Body of pancreas (tissue), 4 donors: Measurements from ENCODE around the gene SH3BP4. TPM values are rescaled to one million over a fixed set of nuclear protein-coding genes. Genes with fewer than 3 reads are reported as not detected.

ENCODE experiments used
- ATAC-seq: fragments of 150-250 bp; one replicate; pipeline ENCODE4 v1.9.1; 2016
- DNase-seq, 4 donors: peaks; one replicate each; pipeline ENCODE4 v3.0.0-alpha.2; 2019
- H3K27ac ChIP-seq, 4 donors: fragments of 200-600 bp; sonication (generic); 1 replicate in 3 of 4; 2 replicates in 1 of 4; pipeline versions ENCODE4 v1.5.1 to v1.6.1; 2016 to 2019; ENCODE audit warnings: mild to moderate bottlenecking in 1 of 4, mixed read lengths in 1 of 4, moderate library complexity in 1 of 4
- H3K27me3 ChIP-seq, 2 donors: fragments of 200-600 bp; sonication (generic); one replicate each; pipeline ENCODE4 v1.6.0; 2016; ENCODE audit warnings: mild to moderate bottlenecking in 1 of 2
- H3K36me3 ChIP-seq, 2 donors: fragments of 200-600 bp; sonication (generic); replicated peaks in 1 of 2; 2 replicates each; pipeline ENCODE4 v1.5.1; 2016; ENCODE audit warnings: low read depth in 2 of 2; ENCODE audit not compliant: insufficient read depth in 1 of 2
- H3K4me1 ChIP-seq: fragments of 200-600 bp; sonication (generic); one replicate; pipeline ENCODE4 v1.6.0; 2016
- H3K4me3 ChIP-seq, 2 donors: fragments of 200-600 bp; sonication (generic); 1 replicate in 1 of 2; 2 replicates in 1 of 2; pipeline ENCODE4 v1.5.1; 2016 to 2019
- H3K9me3 ChIP-seq, 3 donors: fragments of 200-600 bp; sonication (generic); 1 replicate in 2 of 3; 2 replicates in 1 of 3; pipeline ENCODE4 v1.5.1; 2016
- CTCF ChIP-seq, 7 experiments: fragments of 450-650 bp in 4 of 7; fragments of 200-600 bp in 3 of 7; sonication (generic) in 3 of 7; IDR thresholded peaks; one replicate each; pipeline ENCODE4 v1.5.1; 2016 to 2019; ENCODE audit warnings: antibody characterized with exemption in 7 of 7
- POLR2A ChIP-seq, 3 donors: fragments of 450-650 bp; IDR thresholded peaks; one replicate each; pipeline ENCODE4 v1.6.1; 2016; ENCODE audit warnings: antibody characterized with exemption in 3 of 3, mild to moderate bottlenecking in 2 of 3
- WGBS, 2 donors: methylation state at CpG; one replicate each; pipeline ENCODE4 v1.1.5; 2017; 5-methylcytosine and 5-hydroxymethylcytosine counted together
- intact Hi-C: fragments of 100-400 bp; cut with DNase I; formaldehyde crosslinking; loops from one replicate; pipeline ENCODE4 v1.15.1; 2023
- total RNA-seq, 2 donors: library from RNA; depleted of rRNA; stranded (reverse); fragments of >200 nt; gene quantifications; one replicate each; pipeline ENCODE4 v1.1.0, GENCODE V29; 2016

Gene SH3BP4
- total RNA-seq, 2 donors from 2014 or later = 62.6 to 71.9 TPM

GRCh38 chr2:234976479-234977227, 24.8 kb downstream of the SH3BP4 start:
- H3K27ac ChIP-seq = peak overlapping the region; percentile 36 to 86 (median 86)
- H3K4me1 ChIP-seq = peaks cover 97% of the 10 kb centered on the region
- H3K4me3 ChIP-seq = no peak overlapping the region
- DNase-seq = peak in 1 of 4 donors; percentile 36
- intact Hi-C loops = no loop called here
- WGBS, 2 donors = 34 to 36% methylated on average over 18 of the region's 18 CpGs
- no peaks in the 10 kb centered on the region for H3K36me3 ChIP-seq
- no peaks in the 10 kb centered on the region for H3K27me3 ChIP-seq
- ATAC-seq = no peak
- H3K9me3 ChIP-seq = no peaks in the 10 kb centered on the region
- TF ChIP-seq POLR2A (IDR thresholded peaks at IDR 0.05) (no peak), CTCF (IDR thresholded peaks at IDR 0.05) (no peak)

GRCh38 chr2:234977228-234977679, 25.4 kb downstream of the SH3BP4 start:
- 20 to 33% methylated on average over 12 of the region's 12 CpGs for WGBS, 2 donors
- no peaks in the 10 kb centered on the region for H3K9me3 ChIP-seq
- no peak overlapping the region for H3K4me3 ChIP-seq
- TF ChIP-seq CTCF (IDR thresholded peaks at IDR 0.05) (no peak), POLR2A (IDR thresholded peaks at IDR 0.05) (no peak)
- ATAC-seq = no peak
- H3K4me1 ChIP-seq = peaks cover 100% of the 10 kb centered on the region
- H3K27me3 ChIP-seq = no peaks in the 10 kb centered on the region
- peak overlapping the region; percentile 36 to 86 (median 86) for H3K27ac ChIP-seq
- intact Hi-C loops = no loop called here
- peak in 1 of 4 donors; percentile 43 for DNase-seq
- no peaks in the 10 kb centered on the region for H3K36me3 ChIP-seq

- Histone ChIP-seq H3K27ac (peak overlapping the region; percentile 86 to 87 (median 86)), H3K9me3 (no peaks in the 10 kb centered on the region), H3K36me3 (no peaks in the 10 kb centered on the region), H3K27me3 (no peaks in the 10 kb centered on the region), H3K4me3 (no peak overlapping the region), H3K4me1 (peaks cover 100% of the 10 kb centered on the region)
- intact Hi-C loops = no loop called here
- peak; percentile 64 to 81 (median 75) for DNase-seq
- peak in 1 of 3 donors; percentile 15 for TF ChIP-seq POLR2A (IDR thresholded peaks at IDR 0.05)
- TF ChIP-seq CTCF (IDR thresholded peaks at IDR 0.05) = no peak
- 3 to 22% methylated on average over 15 to 23 of the region's 23 CpGs for WGBS, 2 donors
- ATAC-seq = peak; percentile 31
Measured at GRCh38 chr2:234978466-234979203, 26.8 kb downstream of the SH3BP4 start.

- DNase-seq (no peak), ATAC-seq (no peak)
- 44 to 57% methylated on average over 8 to 9 of the region's 9 CpGs for WGBS, 2 donors
- Histone ChIP-seq H3K4me3 (no peak overlapping the region), H3K4me1 (peaks cover 100% of the 10 kb centered on the region), H3K27me3 (no peaks in the 10 kb centered on the region), H3K9me3 (no peaks in the 10 kb centered on the region), H3K27ac (peak overlapping the region; percentile 86 to 87 (median 86)), H3K36me3 (no peaks in the 10 kb centered on the region)
- no peak for TF ChIP-seq POLR2A (IDR thresholded peaks at IDR 0.05)
- no peak for TF ChIP-seq CTCF (IDR thresholded peaks at IDR 0.05)
- intact Hi-C loops = no loop called here
Measured at GRCh38 chr2:234979204-234980167, 27.7 kb downstream of the SH3BP4 start.
